DND-41 (cell line): Measurements from ENCODE around the gene PXN.

Experiments used
- CTCF ChIP-seq: IDR thresholded peaks from 2 replicates; pipeline ENCODE4 v1.5.1; 2012; ENCODE audit warnings: borderline replicate concordance, low read length, moderate library complexity, mild to moderate bottlenecking; ENCODE audit not compliant: poor library complexity, severe bottlenecking; ENCODE audit errors: extremely low read depth
- EZH2 ChIP-seq: IDR thresholded peaks from 3 replicates; pipeline ENCODE4 v1.6.1; 2012; ENCODE audit warnings: borderline replicate concordance, low read depth, mild to moderate bottlenecking, moderate library complexity, low read length, inconsistent platforms; ENCODE audit not compliant: severe bottlenecking

DNA sequence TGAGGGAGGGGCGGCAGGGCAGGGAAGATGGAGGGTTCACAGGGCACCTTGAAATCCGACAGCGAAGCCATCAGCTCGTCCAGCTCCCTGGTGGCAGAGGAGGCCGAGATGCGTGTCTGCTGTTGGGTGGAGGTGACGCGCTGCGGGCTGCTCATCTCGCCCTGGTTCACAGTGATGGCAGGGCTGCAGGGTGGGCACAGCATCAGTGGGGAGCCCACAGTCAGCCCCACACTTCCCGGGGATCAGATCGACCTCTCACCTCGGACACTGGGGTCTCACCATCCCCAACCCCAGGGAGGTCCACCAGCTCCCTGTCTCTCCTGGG, 44.0 kb downstream of the PXN start:
- TF ChIP-seq CTCF (no peak), EZH2 (no peak)
